K562 (cell line): ENCODE results near the gene RNF214. TPM values are rescaled to one million over a fixed set of nuclear protein-coding genes. Genes with fewer than 3 reads are reported as not detected.

Experiments used
- ATAC-seq: fragments of 200-7000 bp; cut with Tn5 transposase; 3 replicates; pipeline ENCODE4 v1.9.1; 2020; ENCODE audit warnings: moderate library complexity
- BruUV-seq: library from RNA; stranded (reverse); fragments of 400-500 nt; replicated peaks from 2 replicates; lab custom pipeline; 2021; lab: Mats Ljungman, UMichigan
- CTCF ChIA-PET: fragments of 300-600 bp; formaldehyde crosslinking; extraction: SDS; loops from one replicate; lab custom pipeline; 2021; ENCODE audit warnings: low intra/inter-chr PET ratio; lab: Yijun Ruan, JAX
- POLR2A ChIA-PET: fragments of 300-600, 350-650 bp; sonication (Branson Sonifier 250); formaldehyde crosslinking; extraction: SDS; loops from one replicate; lab custom pipeline; 2021; ENCODE audit warnings: antibody characterized with exemption, inconsistent platforms; lab: Yijun Ruan, JAX
- DNase-seq, 4 experiments: peaks; one replicate each; pipeline versions ENCODE4 v3.0.0 to v3.0.0-alpha.2; 2011 to 2018; ENCODE audit warnings: low spot score in 3 of 4, mixed read lengths in 3 of 4; ENCODE audit errors: extremely low read depth in 1 of 4
- FAIRE-seq: peaks from 2 replicates; lab custom pipeline; 2011; peaks lifted over from hg19 to GRCh38; lab: Jason Lieb, UNC
- H2AFZ ChIP-seq: 2 replicates; pipeline ENCODE4 v1.6.0; 2011; ENCODE audit warnings: low read depth, low read length, control low read depth, inconsistent platforms
- H3K27ac ChIP-seq: fragments of 200-600 bp; 3 replicates; pipeline ENCODE4 v1.8.0; 2011; ENCODE audit warnings: low read depth, mild to moderate bottlenecking, control low read depth, inconsistent platforms, low read length, moderate library complexity, mixed read lengths; ENCODE audit errors: extremely low read depth
- H3K27me3 ChIP-seq, 2 experiments: fragments of 300-600 bp in 1 of 2; 2 replicates in 1 of 2; 3 replicates in 1 of 2; pipeline versions ENCODE4 v1.6.0 to v1.8.0; 2011; ENCODE audit warnings: inconsistent platforms in 2 of 2, low read length in 2 of 2, mild to moderate bottlenecking in 1 of 2, mixed read lengths in 1 of 2, moderate library complexity in 1 of 2; ENCODE audit not compliant: control insufficient read depth in 2 of 2, insufficient read depth in 2 of 2
- H3K36me3 ChIP-seq: fragments of 300-600 bp; 3 replicates; pipeline ENCODE4 v1.8.0; 2011; ENCODE audit warnings: mild to moderate bottlenecking, low read length, inconsistent platforms; ENCODE audit not compliant: control insufficient read depth, insufficient read depth
- H3K4me1 ChIP-seq, 2 experiments: fragments of 200-600 bp in 1 of 2; replicated peaks in 1 of 2; 2 replicates in 1 of 2; 3 replicates in 1 of 2; pipeline versions ENCODE4 v1.5.1 to v1.8.0; 2011; ENCODE audit warnings: inconsistent platforms in 2 of 2, low read length in 2 of 2, mild to moderate bottlenecking in 1 of 2, mixed read lengths in 1 of 2, moderate library complexity in 1 of 2; ENCODE audit not compliant: control insufficient read depth in 2 of 2, insufficient read depth in 2 of 2
- H3K4me2 ChIP-seq: 2 replicates; pipeline ENCODE4 v1.6.1; 2011; ENCODE audit warnings: low read length, control low read depth, inconsistent platforms, mixed read lengths; ENCODE audit not compliant: insufficient read depth
- H3K4me3 ChIP-seq: fragments of 200-600 bp; sonication (generic), shearing (Covaris generic); 2 replicates; pipeline ENCODE4 v1.5.1; 2016; ENCODE audit warnings: control low read depth, inconsistent platforms
- H3K79me2 ChIP-seq: fragments of 200-600 bp; 3 replicates; pipeline ENCODE4 v1.8.0; 2011; ENCODE audit warnings: low read length, inconsistent platforms; ENCODE audit not compliant: control insufficient read depth, insufficient read depth
- H3K9ac ChIP-seq, 2 experiments: 2 replicates each; pipeline versions ENCODE4 v1.6.0 to v1.6.1; 2011; ENCODE audit warnings: low read depth in 2 of 2, low read length in 2 of 2, control low read depth in 1 of 2, inconsistent platforms in 1 of 2, mild to moderate bottlenecking in 1 of 2, mixed read lengths in 1 of 2; ENCODE audit not compliant: insufficient read depth in 1 of 2
- H3K9me1 ChIP-seq: one replicate; pipeline ENCODE4 v1.6.0; 2011; ENCODE audit warnings: inconsistent platforms, mild to moderate bottlenecking, low read length, moderate library complexity; ENCODE audit not compliant: control insufficient read depth, insufficient read depth
- H3K9me3 ChIP-seq: replicated peaks from 2 replicates; pipeline ENCODE4 v1.5.1; 2011; ENCODE audit warnings: low read depth, low read length, inconsistent platforms; ENCODE audit not compliant: control insufficient read depth, insufficient read depth
- H4K20me1 ChIP-seq: replicated peaks from 2 replicates; pipeline ENCODE4 v1.6.1; 2011; ENCODE audit warnings: low read length, inconsistent platforms, mixed read lengths; ENCODE audit not compliant: control insufficient read depth, insufficient read depth
- BRD4 ChIP-seq: fragments of 200-600 bp; sonication (generic); IDR thresholded peaks from 2 replicates; pipeline ENCODE4 v1.6.1; 2017; ENCODE audit warnings: inconsistent platforms
- CBFB ChIP-seq: sonication (generic); formaldehyde crosslinking; IDR thresholded peaks from 2 replicates; pipeline ENCODE4 v1.4.0; 2020; ENCODE audit warnings: mild to moderate bottlenecking, missing genetic modification reagents
- ESRRA ChIP-seq: fragments of 450-650 bp; IDR thresholded peaks from 2 replicates; pipeline ENCODE4 v1.6.1; 2014; ENCODE audit warnings: low read depth, mild to moderate bottlenecking, moderate library complexity, borderline replicate concordance
- REST ChIP-seq, 2 experiments: fragments of 450-650 bp; formaldehyde crosslinking in 1 of 2; IDR thresholded peaks; 2 replicates each; pipeline versions ENCODE4 v1.4.0 to v1.6.1; 2014 to 2020; ENCODE audit warnings: mild to moderate bottlenecking in 2 of 2, borderline replicate concordance in 1 of 2, low read depth in 1 of 2
- RUNX1 ChIP-seq: sonication (generic); IDR thresholded peaks from 2 replicates; pipeline ENCODE4 v1.6.1; 2016; ENCODE audit warnings: antibody characterized with exemption, low read depth
- SRSF7 ChIP-seq: fragments of 200-400 bp; formaldehyde crosslinking; optimal IDR thresholded peaks from 2 replicates; pipeline ENCODE3; 2017; ENCODE audit warnings: mild to moderate bottlenecking, low read depth, low read length
- U2AF1 ChIP-seq: fragments of 200-400 bp; formaldehyde crosslinking; optimal IDR thresholded peaks from 2 replicates; pipeline ENCODE3; 2017; ENCODE audit warnings: mild to moderate bottlenecking, low read depth, low read length, moderate library complexity
- ZNF311 ChIP-seq: fragments of 250-450 bp; sonication (Bioruptor Pico); IDR thresholded peaks from 2 replicates; pipeline ENCODE4 v1.4.0; 2020; ENCODE audit warnings: mild to moderate bottlenecking, moderate library complexity
- ZNF324 ChIP-seq: fragments of 250-450 bp; sonication (Bioruptor Pico); IDR thresholded peaks from 2 replicates; pipeline ENCODE4 v1.4.0; 2020; ENCODE audit warnings: mild to moderate bottlenecking
- ZNF41 ChIP-seq: fragments of 250-450 bp; sonication (Bioruptor Pico); conservative IDR thresholded peaks from 2 replicates; pipeline ENCODE4 v1.4.0; 2020; ENCODE audit warnings: mild to moderate bottlenecking
- WGBS: fragments of 100-300 bp; shearing (Covaris generic); methylation state at CpG from one replicate; pipeline ENCODE4 v1.1.6; 2016; ENCODE audit warnings: low coverage, mixed read lengths; ENCODE audit not compliant: insufficient coverage; ENCODE audit errors: missing lambda C conversion rate; 5-methylcytosine and 5-hydroxymethylcytosine counted together
- in situ Hi-C: fragments of 300-500 bp; cut with MboI; formaldehyde crosslinking; loops from 4 replicates; pipeline ENCODE4 v1.15.0; 2018; ENCODE audit warnings: inconsistent platforms, mixed read lengths
- intact Hi-C: fragments of 100-400 bp; cut with micrococcal nuclease; formaldehyde crosslinking; loops from 2 replicates; pipeline ENCODE4 v1.14.2; 2022
- polyA plus RNA-seq, 8 experiments: library from polyadenylated mRNA; depleted of rRNA in 4 of 8; stranded (reverse) in 5 of 8; unstranded in 3 of 8; fragments of >200 nt; fragmentation: Nextera tagmentation in 2 of 8; fragmentation: Illumina TruSeq in 1 of 8; extraction: Ambion mirVana in 2 of 8; extraction: Trizol in 1 of 8; gene quantifications; 2 replicates each; pipeline versions ENCODE4 v1.2.1 to v1.2.3, GENCODE V29; 2011 to 2014; ENCODE audit warnings: inconsistent platforms in 1 of 8, missing spikeins in 1 of 8
- total RNA-seq, 7 experiments: library from RNA; depleted of rRNA in 6 of 7; stranded (reverse); fragments of >200 nt in 6 of 7; fragmentation: Illumina TruSeq in 2 of 7; extraction: Trizol in 2 of 7; gene quantifications; 2 replicates each; pipeline versions ENCODE4 v1.2.1 to v1.2.3, GENCODE V29; 2011 to 2021; ENCODE audit warnings: low replicate concordance in 1 of 7

The RNF214 gene
- total and polyA plus RNA-seq, 9 of the 15 experiments (the other 6 are each of a cell fraction or from before 2014, with no cell fraction given), result 6.6 to 24.8 (median 11.9) TPM

- Histone ChIP-seq H4K20me1 (no peaks in the 10 kb centered on the region; the same call in 1 of the 2 replicates), H3K4me1 (peaks cover 11 to 18% of the 10 kb centered on the region in 2 experiments; a peak in 3 of 5 replicates), H3K27ac (peak overlapping the region; percentile 94), H3K79me2 (peaks cover 45% of the 10 kb centered on the region), H3K9ac (peak overlapping the region; percentile 91), H3K9me3 (no peaks in the 10 kb centered on the region), H3K36me3 (peaks cover 37% of the 10 kb centered on the region), H3K27me3 (no peaks in the 10 kb centered on the region), H3K9me1 (no peaks in the 10 kb centered on the region), H3K4me3 (peak overlapping the region; percentile 85), H2AFZ (peak overlapping the region; percentile 100), H3K4me2 (peak overlapping the region; percentile 97)
- FAIRE-seq, result no peak
- peak in 1 of 4 experiments; percentile 21 for DNase-seq
- no TSS peak for BruUV-seq
- in situ Hi-C loops (loop anchor here (25.0 kb wide), 1 partner anchor 719 kb away; no protein-coding TSS in a partner anchor), intact Hi-C loops (loop anchor here (5.0 kb wide), 1 partner anchor 96 kb away; the partner anchor contains the start of gene CEP164)
- ChIA-PET POLR2A (interaction anchor here (0.6 to 3.6 kb wide), 6 partner anchors 11 to 371 kb away, joined by 3 to 20 read pairs (median 4); no protein-coding TSS in a partner anchor), CTCF (interaction anchor here (0.6 to 1.1 kb wide), 3 partner anchors 50 to 198 kb away, joined by 3 to 4 read pairs (median 3); no protein-coding TSS in a partner anchor)
- ATAC-seq, result no peak
- 2% methylated on average over 14 of the region's 14 CpGs for WGBS
- TF ChIP-seq RUNX1, result no peak
- TF ChIP-seq ZNF324 (CRISPR knock-in tag), result no peak
- no peak for TF ChIP-seq CBFB (CRISPR knock-in tag)
- no peak for TF ChIP-seq REST (IDR thresholded peaks at IDR 0.05; ENCODE audit: borderline replicate concordance)
- TF ChIP-seq REST (CRISPR knock-in tag; IDR thresholded peaks at IDR 0.05; ENCODE audit: low read depth), result no peak
- no peak for TF ChIP-seq U2AF1
- no peak for TF ChIP-seq SRSF7
- TF ChIP-seq ZNF41, result no peak
- no peak for TF ChIP-seq BRD4
- no peak for TF ChIP-seq ESRRA
- TF ChIP-seq ZNF311 (CRISPR knock-in tag), result no peak
Measured at GRCh38 chr11:117230999-117231841, 1.3 kb upstream of the RNF214 start.
